T-helper 1 cell treated with Interleukin-12 subunit alpha and Interleukin-12 subunit beta and Interleukin-4 antibody, amounts not matched to agents 30 μg/mL and 1 μg/mL, for 36 hours (primary cell): Measurements from ENCODE around the gene CDHR1.

Experiments used
- H3K27ac Mint-ChIP-seq: one replicate; pipeline ENCODE4 v1.8.0; 2021; ENCODE audit warnings: mild to moderate bottlenecking, mixed read lengths
- H3K27me3 Mint-ChIP-seq: one replicate; pipeline ENCODE4 v1.8.0; 2021; ENCODE audit warnings: low read depth, mixed read lengths
- H3K36me3 Mint-ChIP-seq: one replicate; pipeline ENCODE4 v1.8.0; 2021; ENCODE audit warnings: low read depth, mixed read lengths
- H3K4me1 Mint-ChIP-seq: one replicate; pipeline ENCODE4 v1.8.0; 2021; ENCODE audit warnings: low read depth, mixed read lengths
- H3K4me3 Mint-ChIP-seq: one replicate; pipeline ENCODE4 v1.8.0; 2021; ENCODE audit warnings: mild to moderate bottlenecking, moderate library complexity, mixed read lengths
- H3K9me3 Mint-ChIP-seq: one replicate; pipeline ENCODE4 v1.8.0; 2021; ENCODE audit warnings: mixed read lengths

The CDHR1 gene

GRCh38 chr10:84221916-84222315 lies 27.6 kb downstream of the CDHR1 start:
- H3K36me3 Mint-ChIP-seq, result no peaks in the 10 kb centered on the region
- peaks cover 12% of the 10 kb centered on the region for H3K9me3 Mint-ChIP-seq
- no peak overlapping the region for H3K27ac Mint-ChIP-seq
- H3K27me3 Mint-ChIP-seq, result peaks cover 5% of the 10 kb centered on the region
- H3K4me1 Mint-ChIP-seq, result no peaks in the 10 kb centered on the region
- no peak overlapping the region for H3K4me3 Mint-ChIP-seq

- Mint-ChIP-seq H3K4me3 (no peak overlapping the region), H3K4me1 (no peaks in the 10 kb centered on the region), H3K27me3 (peaks cover 12% of the 10 kb centered on the region), H3K27ac (no peak overlapping the region), H3K9me3 (peaks cover 8% of the 10 kb centered on the region), H3K36me3 (no peaks in the 10 kb centered on the region)
Measured at GRCh38 chr10:84224411-84225028, 30.2 kb downstream of the CDHR1 start.

GRCh38 chr10:84225427-84226173 lies 31.3 kb downstream of the CDHR1 start, which contains the start of gene LRIT2:
Gene LRIT2 (minus strand): TSS chr10:84225544. CDS start chr10:84225520, 24 bp downstream.
- no peaks in the 10 kb centered on the region for H3K4me1 Mint-ChIP-seq
- H3K27ac Mint-ChIP-seq, result no peak within 1 kb of the TSS
- no peaks in the 10 kb centered on the region for H3K36me3 Mint-ChIP-seq
- peaks cover 4% of the 10 kb centered on the region for H3K9me3 Mint-ChIP-seq
- peaks cover 12% of the 10 kb centered on the region for H3K27me3 Mint-ChIP-seq
- no peak within 1 kb of the TSS for H3K4me3 Mint-ChIP-seq

- Mint-ChIP-seq H3K4me3 (no peak overlapping the region), H3K27me3 (peaks cover 12% of the 10 kb centered on the region), H3K36me3 (no peaks in the 10 kb centered on the region), H3K4me1 (no peaks in the 10 kb centered on the region), H3K9me3 (no peaks in the 10 kb centered on the region), H3K27ac (no peak overlapping the region)
Measured at GRCh38 chr10:84226616-84227015, 32.3 kb downstream of the CDHR1 start.

- Mint-ChIP-seq H3K27me3 (peaks cover 12% of the 10 kb centered on the region), H3K9me3 (no peaks in the 10 kb centered on the region), H3K4me1 (no peaks in the 10 kb centered on the region), H3K27ac (no peak overlapping the region), H3K4me3 (no peak overlapping the region), H3K36me3 (no peaks in the 10 kb centered on the region)
Measured at GRCh38 chr10:84227810-84228209, 33.5 kb downstream of the CDHR1 start.

GRCh38 chr10:84230359-84230758 lies 36.0 kb downstream of the CDHR1 start:
- no peaks in the 10 kb centered on the region for H3K4me1 Mint-ChIP-seq

GRCh38 chr10:84232376-84232775 lies 38.0 kb downstream of the CDHR1 start:
- H3K27ac Mint-ChIP-seq, result no peak overlapping the region
- peaks cover 14% of the 10 kb centered on the region for H3K27me3 Mint-ChIP-seq
- H3K4me1 Mint-ChIP-seq, result no peaks in the 10 kb centered on the region
- no peaks in the 10 kb centered on the region for H3K9me3 Mint-ChIP-seq
- no peak overlapping the region for H3K4me3 Mint-ChIP-seq
- no peaks in the 10 kb centered on the region for H3K36me3 Mint-ChIP-seq

More at GRCh38 chr10:84230359-84230758, 36.0 kb downstream of the CDHR1 start:
- Mint-ChIP-seq H3K27ac (no peak overlapping the region), H3K36me3 (no peaks in the 10 kb centered on the region), H3K9me3 (no peaks in the 10 kb centered on the region), H3K4me3 (no peak overlapping the region), H3K27me3 (peaks cover 9% of the 10 kb centered on the region)

- H3K4me1 Mint-ChIP-seq, result no peaks in the 10 kb centered on the region
Measured at GRCh38 chr10:84233940-84234339, 39.6 kb downstream of the CDHR1 start.

GRCh38 chr10:84234479-84234878 lies 40.1 kb downstream of the CDHR1 start:
- H3K27ac Mint-ChIP-seq, result no peak overlapping the region
- peaks cover 17% of the 10 kb centered on the region for H3K27me3 Mint-ChIP-seq
- H3K9me3 Mint-ChIP-seq, result no peaks in the 10 kb centered on the region
- no peak overlapping the region for H3K4me3 Mint-ChIP-seq
- no peaks in the 10 kb centered on the region for H3K4me1 Mint-ChIP-seq
- no peaks in the 10 kb centered on the region for H3K36me3 Mint-ChIP-seq

More at GRCh38 chr10:84233940-84234339, 39.6 kb downstream of the CDHR1 start:
- no peaks in the 10 kb centered on the region for H3K9me3 Mint-ChIP-seq
- no peaks in the 10 kb centered on the region for H3K36me3 Mint-ChIP-seq
- no peak overlapping the region for H3K4me3 Mint-ChIP-seq
- H3K27ac Mint-ChIP-seq, result no peak overlapping the region
- peaks cover 13% of the 10 kb centered on the region for H3K27me3 Mint-ChIP-seq

- Mint-ChIP-seq H3K36me3 (no peaks in the 10 kb centered on the region), H3K9me3 (no peaks in the 10 kb centered on the region), H3K27ac (no peak overlapping the region), H3K4me3 (no peak overlapping the region), H3K4me1 (no peaks in the 10 kb centered on the region), H3K27me3 (peaks cover 20% of the 10 kb centered on the region)
Measured at GRCh38 chr10:84235096-84235495, 40.8 kb downstream of the CDHR1 start.

- no peaks in the 10 kb centered on the region for H3K4me1 Mint-ChIP-seq
- H3K27me3 Mint-ChIP-seq, result peaks cover 26% of the 10 kb centered on the region
- no peaks in the 10 kb centered on the region for H3K36me3 Mint-ChIP-seq
- H3K4me3 Mint-ChIP-seq, result no peak overlapping the region
- H3K27ac Mint-ChIP-seq, result no peak overlapping the region
- H3K9me3 Mint-ChIP-seq, result no peaks in the 10 kb centered on the region
Measured at GRCh38 chr10:84236807-84237198, 42.5 kb downstream of the CDHR1 start.

- no peaks in the 10 kb centered on the region for H3K9me3 Mint-ChIP-seq
- no peaks in the 10 kb centered on the region for H3K4me1 Mint-ChIP-seq
- H3K4me3 Mint-ChIP-seq, result no peak overlapping the region
- H3K27me3 Mint-ChIP-seq, result peaks cover 26% of the 10 kb centered on the region
- H3K27ac Mint-ChIP-seq, result no peak overlapping the region
- no peaks in the 10 kb centered on the region for H3K36me3 Mint-ChIP-seq
Measured at GRCh38 chr10:84237199-84238051, 43.1 kb downstream of the CDHR1 start.

- peaks cover 26% of the 10 kb centered on the region for H3K27me3 Mint-ChIP-seq
- H3K4me3 Mint-ChIP-seq, result no peak overlapping the region
- no peaks in the 10 kb centered on the region for H3K4me1 Mint-ChIP-seq
- no peaks in the 10 kb centered on the region for H3K36me3 Mint-ChIP-seq
- H3K9me3 Mint-ChIP-seq, result no peaks in the 10 kb centered on the region
- no peak overlapping the region for H3K27ac Mint-ChIP-seq
Measured at GRCh38 chr10:84238909-84239308, 44.6 kb downstream of the CDHR1 start.

GRCh38 chr10:84241185-84241790 lies 47.0 kb downstream of the CDHR1 start, which contains the start of gene LRIT1:
Gene LRIT1 (minus strand): TSS chr10:84241546. CDS start chr10:84241439, 107 bp downstream.
- H3K27me3 Mint-ChIP-seq, result peaks cover 26% of the 10 kb centered on the region
- no peak within 1 kb of the TSS for H3K27ac Mint-ChIP-seq
- H3K4me3 Mint-ChIP-seq, result no peak within 1 kb of the TSS
- H3K36me3 Mint-ChIP-seq, result no peaks in the 10 kb centered on the region
- H3K9me3 Mint-ChIP-seq, result no peaks in the 10 kb centered on the region
- H3K4me1 Mint-ChIP-seq, result no peaks in the 10 kb centered on the region
